K562 (cell line): ENCODE results near the gene FUZ. TPM values are rescaled to one million over a fixed set of nuclear protein-coding genes. Genes with fewer than 3 reads are reported as not detected.
A peak's percentile ranks its signal among the peaks of the same experiment; 100 is the strongest.

Experiments used
- ATAC-seq: fragments of 200-7000 bp; cut with Tn5 transposase; 3 replicates; pipeline ENCODE4 v1.9.1; 2020; ENCODE audit warnings: moderate library complexity
- BruUV-seq: library from RNA; stranded (reverse); fragments of 400-500 nt; replicated peaks from 2 replicates; lab custom pipeline; 2021; lab: Mats Ljungman, UMichigan
- CTCF ChIA-PET: fragments of 300-600 bp; formaldehyde crosslinking; extraction: SDS; loops from one replicate; lab custom pipeline; 2021; ENCODE audit warnings: low intra/inter-chr PET ratio; lab: Yijun Ruan, JAX
- POLR2A ChIA-PET: fragments of 300-600, 350-650 bp; sonication (Branson Sonifier 250); formaldehyde crosslinking; extraction: SDS; loops from one replicate; lab custom pipeline; 2021; ENCODE audit warnings: antibody characterized with exemption, inconsistent platforms; lab: Yijun Ruan, JAX
- DNase-seq, 4 experiments: peaks; one replicate each; pipeline versions ENCODE4 v3.0.0 to v3.0.0-alpha.2; 2011 to 2018; ENCODE audit warnings: low spot score in 3 of 4, mixed read lengths in 3 of 4; ENCODE audit errors: extremely low read depth in 1 of 4
- FAIRE-seq: peaks from 2 replicates; lab custom pipeline; 2011; peaks lifted over from hg19 to GRCh38; lab: Jason Lieb, UNC
- H2AFZ ChIP-seq: 2 replicates; pipeline ENCODE4 v1.6.0; 2011; ENCODE audit warnings: low read depth, low read length, control low read depth, inconsistent platforms
- H3K27ac ChIP-seq: fragments of 200-600 bp; 3 replicates; pipeline ENCODE4 v1.8.0; 2011; ENCODE audit warnings: low read depth, mild to moderate bottlenecking, control low read depth, inconsistent platforms, low read length, moderate library complexity, mixed read lengths; ENCODE audit errors: extremely low read depth
- H3K27me3 ChIP-seq, 2 experiments: fragments of 300-600 bp in 1 of 2; 2 replicates in 1 of 2; 3 replicates in 1 of 2; pipeline versions ENCODE4 v1.6.0 to v1.8.0; 2011; ENCODE audit warnings: inconsistent platforms in 2 of 2, low read length in 2 of 2, mild to moderate bottlenecking in 1 of 2, mixed read lengths in 1 of 2, moderate library complexity in 1 of 2; ENCODE audit not compliant: control insufficient read depth in 2 of 2, insufficient read depth in 2 of 2
- H3K36me3 ChIP-seq: fragments of 300-600 bp; 3 replicates; pipeline ENCODE4 v1.8.0; 2011; ENCODE audit warnings: mild to moderate bottlenecking, low read length, inconsistent platforms; ENCODE audit not compliant: control insufficient read depth, insufficient read depth
- H3K4me1 ChIP-seq, 2 experiments: fragments of 200-600 bp in 1 of 2; replicated peaks in 1 of 2; 2 replicates in 1 of 2; 3 replicates in 1 of 2; pipeline versions ENCODE4 v1.5.1 to v1.8.0; 2011; ENCODE audit warnings: inconsistent platforms in 2 of 2, low read length in 2 of 2, mild to moderate bottlenecking in 1 of 2, mixed read lengths in 1 of 2, moderate library complexity in 1 of 2; ENCODE audit not compliant: control insufficient read depth in 2 of 2, insufficient read depth in 2 of 2
- H3K4me2 ChIP-seq: 2 replicates; pipeline ENCODE4 v1.6.1; 2011; ENCODE audit warnings: low read length, control low read depth, inconsistent platforms, mixed read lengths; ENCODE audit not compliant: insufficient read depth
- H3K4me3 ChIP-seq: fragments of 200-600 bp; sonication (generic), shearing (Covaris generic); 2 replicates; pipeline ENCODE4 v1.5.1; 2016; ENCODE audit warnings: control low read depth, inconsistent platforms
- H3K79me2 ChIP-seq: fragments of 200-600 bp; 3 replicates; pipeline ENCODE4 v1.8.0; 2011; ENCODE audit warnings: low read length, inconsistent platforms; ENCODE audit not compliant: control insufficient read depth, insufficient read depth
- H3K9ac ChIP-seq, 2 experiments: 2 replicates each; pipeline versions ENCODE4 v1.6.0 to v1.6.1; 2011; ENCODE audit warnings: low read depth in 2 of 2, low read length in 2 of 2, control low read depth in 1 of 2, inconsistent platforms in 1 of 2, mild to moderate bottlenecking in 1 of 2, mixed read lengths in 1 of 2; ENCODE audit not compliant: insufficient read depth in 1 of 2
- H3K9me1 ChIP-seq: one replicate; pipeline ENCODE4 v1.6.0; 2011; ENCODE audit warnings: inconsistent platforms, mild to moderate bottlenecking, low read length, moderate library complexity; ENCODE audit not compliant: control insufficient read depth, insufficient read depth
- H3K9me3 ChIP-seq: replicated peaks from 2 replicates; pipeline ENCODE4 v1.5.1; 2011; ENCODE audit warnings: low read depth, low read length, inconsistent platforms; ENCODE audit not compliant: control insufficient read depth, insufficient read depth
- H4K20me1 ChIP-seq: replicated peaks from 2 replicates; pipeline ENCODE4 v1.6.1; 2011; ENCODE audit warnings: low read length, inconsistent platforms, mixed read lengths; ENCODE audit not compliant: control insufficient read depth, insufficient read depth
- POLR2G ChIP-seq: fragments of 200-400 bp; formaldehyde crosslinking; IDR thresholded peaks from 2 replicates; pipeline ENCODE4 v1.6.1; 2017; ENCODE audit warnings: low read depth, mild to moderate bottlenecking, antibody characterized with exemption, low read length, moderate library complexity
- ZNF695 ChIP-seq: fragments of 450-650 bp; formaldehyde crosslinking; IDR thresholded peaks from 2 replicates; pipeline ENCODE4 v1.4.0; 2020; ENCODE audit warnings: mild to moderate bottlenecking, moderate library complexity
- WGBS: fragments of 100-300 bp; shearing (Covaris generic); methylation state at CpG from one replicate; pipeline ENCODE4 v1.1.6; 2016; ENCODE audit warnings: low coverage, mixed read lengths; ENCODE audit not compliant: insufficient coverage; ENCODE audit errors: missing lambda C conversion rate; 5-methylcytosine and 5-hydroxymethylcytosine counted together
- in situ Hi-C: fragments of 300-500 bp; cut with MboI; formaldehyde crosslinking; loops from 4 replicates; pipeline ENCODE4 v1.15.0; 2018; ENCODE audit warnings: inconsistent platforms, mixed read lengths
- intact Hi-C: fragments of 100-400 bp; cut with micrococcal nuclease; formaldehyde crosslinking; loops from 2 replicates; pipeline ENCODE4 v1.14.2; 2022
- polyA plus RNA-seq, 8 experiments: library from polyadenylated mRNA; depleted of rRNA in 4 of 8; stranded (reverse) in 5 of 8; unstranded in 3 of 8; fragments of >200 nt; fragmentation: Nextera tagmentation in 2 of 8; fragmentation: Illumina TruSeq in 1 of 8; extraction: Ambion mirVana in 2 of 8; extraction: Trizol in 1 of 8; gene quantifications; 2 replicates each; pipeline versions ENCODE4 v1.2.1 to v1.2.3, GENCODE V29; 2011 to 2014; ENCODE audit warnings: inconsistent platforms in 1 of 8, missing spikeins in 1 of 8
- total RNA-seq, 7 experiments: library from RNA; depleted of rRNA in 6 of 7; stranded (reverse); fragments of >200 nt in 6 of 7; fragmentation: Illumina TruSeq in 2 of 7; extraction: Trizol in 2 of 7; gene quantifications; 2 replicates each; pipeline versions ENCODE4 v1.2.1 to v1.2.3, GENCODE V29; 2011 to 2021; ENCODE audit warnings: low replicate concordance in 1 of 7
- TF ChIP-seq, protein P1 (sequence below): fragments of 250-450 bp; sonication (Bioruptor Pico); IDR thresholded peaks from 2 replicates; pipeline ENCODE4 v1.4.0; 2020

FUZ gene
- total and polyA plus RNA-seq, 9 of the 15 experiments (the other 6 are each of a cell fraction or from before 2014, with no cell fraction given), result 0.17 to 7.6 (median 3.6) TPM; not detected in 1

DNA sequence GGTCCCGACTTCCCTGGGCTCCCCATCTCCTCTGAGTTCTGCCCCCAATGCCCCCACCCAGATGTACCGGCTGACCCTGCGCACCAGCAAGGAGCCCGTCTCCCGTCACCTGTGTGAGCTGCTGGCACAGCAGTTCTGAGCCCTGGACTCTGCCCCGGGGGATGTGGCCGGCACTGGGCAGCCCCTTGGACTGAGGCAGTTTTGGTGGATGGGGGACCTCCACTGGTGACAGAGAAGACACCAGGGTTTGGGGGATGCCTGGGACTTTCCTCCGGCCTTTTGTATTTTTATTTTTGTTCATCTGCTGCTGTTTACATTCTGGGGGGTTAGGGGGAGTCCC lies 6.5 kb downstream of the FUZ start:
- Histone ChIP-seq H4K20me1 (peaks cover 5% of the 10 kb centered on the region), H3K27me3 (no peaks in the 10 kb centered on the region), H3K4me2 (no peak overlapping the region), H3K4me1 (peaks cover 25 to 64% of the 10 kb centered on the region in 2 experiments), H3K36me3 (peaks cover 63% of the 10 kb centered on the region), H2AFZ (no peak overlapping the region), H3K79me2 (no peaks in the 10 kb centered on the region), H3K9me1 (no peaks in the 10 kb centered on the region), H3K27ac (no peak overlapping the region), H3K9ac (peak overlapping the region in 1 of 2 experiments; percentile 43; a peak in 1 of 4 replicates), H3K4me3 (no peak overlapping the region), H3K9me3 (no peaks in the 10 kb centered on the region)
- TF ChIP-seq, protein P1, sequence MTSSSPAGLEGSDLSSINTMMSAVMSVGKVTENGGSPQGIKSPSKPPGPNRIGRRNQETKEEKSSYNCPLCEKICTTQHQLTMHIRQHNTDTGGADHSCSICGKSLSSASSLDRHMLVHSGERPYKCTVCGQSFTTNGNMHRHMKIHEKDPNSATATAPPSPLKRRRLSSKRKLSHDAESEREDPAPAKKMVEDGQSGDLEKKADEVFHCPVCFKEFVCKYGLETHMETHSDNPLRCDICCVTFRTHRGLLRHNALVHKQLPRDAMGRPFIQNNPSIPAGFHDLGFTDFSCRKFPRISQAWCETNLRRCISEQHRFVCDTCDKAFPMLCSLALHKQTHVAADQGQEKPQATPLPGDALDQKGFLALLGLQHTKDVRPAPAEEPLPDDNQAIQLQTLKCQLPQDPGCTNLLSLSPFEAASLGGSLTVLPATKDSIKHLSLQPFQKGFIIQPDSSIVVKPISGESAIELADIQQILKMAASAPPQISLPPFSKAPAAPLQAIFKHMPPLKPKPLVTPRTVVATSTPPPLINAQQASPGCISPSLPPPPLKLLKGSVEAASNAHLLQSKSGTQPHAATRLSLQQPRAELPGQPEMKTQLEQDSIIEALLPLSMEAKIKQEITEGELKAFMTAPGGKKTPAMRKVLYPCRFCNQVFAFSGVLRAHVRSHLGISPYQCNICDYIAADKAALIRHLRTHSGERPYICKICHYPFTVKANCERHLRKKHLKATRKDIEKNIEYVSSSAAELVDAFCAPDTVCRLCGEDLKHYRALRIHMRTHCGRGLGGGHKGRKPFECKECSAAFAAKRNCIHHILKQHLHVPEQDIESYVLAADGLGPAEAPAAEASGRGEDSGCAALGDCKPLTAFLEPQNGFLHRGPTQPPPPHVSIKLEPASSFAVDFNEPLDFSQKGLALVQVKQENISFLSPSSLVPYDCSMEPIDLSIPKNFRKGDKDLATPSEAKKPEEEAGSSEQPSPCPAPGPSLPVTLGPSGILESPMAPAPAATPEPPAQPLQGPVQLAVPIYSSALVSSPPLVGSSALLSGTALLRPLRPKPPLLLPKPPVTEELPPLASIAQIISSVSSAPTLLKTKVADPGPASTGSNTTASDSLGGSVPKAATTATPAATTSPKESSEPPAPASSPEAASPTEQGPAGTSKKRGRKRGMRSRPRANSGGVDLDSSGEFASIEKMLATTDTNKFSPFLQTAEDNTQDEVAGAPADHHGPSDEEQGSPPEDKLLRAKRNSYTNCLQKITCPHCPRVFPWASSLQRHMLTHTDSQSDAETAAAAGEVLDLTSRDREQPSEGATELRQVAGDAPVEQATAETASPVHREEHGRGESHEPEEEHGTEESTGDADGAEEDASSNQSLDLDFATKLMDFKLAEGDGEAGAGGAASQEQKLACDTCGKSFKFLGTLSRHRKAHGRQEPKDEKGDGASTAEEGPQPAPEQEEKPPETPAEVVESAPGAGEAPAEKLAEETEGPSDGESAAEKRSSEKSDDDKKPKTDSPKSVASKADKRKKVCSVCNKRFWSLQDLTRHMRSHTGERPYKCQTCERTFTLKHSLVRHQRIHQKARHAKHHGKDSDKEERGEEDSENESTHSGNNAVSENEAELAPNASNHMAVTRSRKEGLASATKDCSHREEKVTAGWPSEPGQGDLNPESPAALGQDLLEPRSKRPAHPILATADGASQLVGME (CRISPR knock-in tag), result no peak
- TF ChIP-seq POLR2G (peak; percentile 54), ZNF695 (CRISPR knock-in tag) (no peak)
- intact Hi-C loops (loop anchor here (5.0 kb wide), 1 partner anchor 39 kb away; the partner anchor contains the start of gene AP2A1), in situ Hi-C loops (no loop called here)
- FAIRE-seq (no peak), DNase-seq (no peak), ATAC-seq (no peak)
- 96% methylated on average over 5 of the region's 8 CpGs for WGBS
- ChIA-PET POLR2A (interaction anchor here (1.2 kb wide), 1 partner anchor 130 kb away, joined by 3 read pairs; no protein-coding TSS in a partner anchor), CTCF (no interaction called here)
- TSS peak; percentile 60 for BruUV-seq
